AG08396 (cell line): ENCODE measurements around the gene FOXL3.
"Not testable (repeated sequence)": the region's sequence is repeated elsewhere in the genome, so short reads cannot be mapped to it uniquely, and the experiment has no call there.

Source experiments
- DNase-seq: peaks from one replicate; pipeline ENCODE4 v3.0.0; 2012; ENCODE audit warnings: low spot score, mixed read lengths

FOXL3 gene

DNA sequence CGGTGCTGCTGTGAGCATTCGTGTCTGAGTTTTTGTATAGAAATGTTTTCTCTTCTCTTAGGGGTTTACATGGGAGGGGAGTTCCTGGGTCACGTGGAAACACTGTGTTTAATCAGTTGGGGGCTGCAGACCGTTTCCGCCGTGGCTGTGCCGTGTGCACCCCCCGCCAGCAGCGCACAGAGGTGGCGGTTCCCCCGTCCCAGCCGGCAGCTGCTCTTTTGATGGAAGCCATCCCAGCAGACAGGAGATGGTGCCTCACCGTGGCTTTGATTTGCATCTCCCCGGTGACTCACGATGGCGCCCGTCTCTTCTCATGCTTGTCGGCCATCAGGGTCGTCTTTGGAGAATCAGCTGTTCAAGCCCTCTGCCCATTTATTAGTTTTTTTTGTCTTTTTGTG lies 34.9 kb upstream of the FOXL3 start:
- DNase-seq = no peak

- no peak for DNase-seq
Measured at GRCh38 chr7:255721-256361, 34.1 kb upstream of the FOXL3 start.

GRCh38 chr7:256461-256940 lies 33.5 kb upstream of the FOXL3 start:
- DNase-seq = no peak

- DNase-seq = no peak
Measured at GRCh38 chr7:256981-257646, 32.9 kb upstream of the FOXL3 start.

DNA sequence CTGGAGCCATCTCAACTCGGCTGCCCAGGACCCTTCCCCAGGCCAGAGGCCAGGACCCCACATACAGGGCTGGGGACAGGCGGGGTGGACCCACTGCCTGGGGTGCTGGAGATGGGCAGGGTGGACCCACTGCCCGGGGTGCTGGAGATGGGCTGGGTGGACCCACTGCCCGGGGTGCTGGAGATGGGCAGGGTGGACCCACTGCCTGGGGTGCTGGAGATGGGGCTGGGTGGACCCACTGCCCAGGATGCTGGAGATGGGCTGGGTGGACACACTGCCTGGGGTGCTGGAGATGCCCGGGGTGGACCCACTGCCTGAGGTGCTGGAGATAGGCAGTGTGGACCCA lies 32.4 kb upstream of the FOXL3 start:
- DNase-seq = no peak

DNA sequence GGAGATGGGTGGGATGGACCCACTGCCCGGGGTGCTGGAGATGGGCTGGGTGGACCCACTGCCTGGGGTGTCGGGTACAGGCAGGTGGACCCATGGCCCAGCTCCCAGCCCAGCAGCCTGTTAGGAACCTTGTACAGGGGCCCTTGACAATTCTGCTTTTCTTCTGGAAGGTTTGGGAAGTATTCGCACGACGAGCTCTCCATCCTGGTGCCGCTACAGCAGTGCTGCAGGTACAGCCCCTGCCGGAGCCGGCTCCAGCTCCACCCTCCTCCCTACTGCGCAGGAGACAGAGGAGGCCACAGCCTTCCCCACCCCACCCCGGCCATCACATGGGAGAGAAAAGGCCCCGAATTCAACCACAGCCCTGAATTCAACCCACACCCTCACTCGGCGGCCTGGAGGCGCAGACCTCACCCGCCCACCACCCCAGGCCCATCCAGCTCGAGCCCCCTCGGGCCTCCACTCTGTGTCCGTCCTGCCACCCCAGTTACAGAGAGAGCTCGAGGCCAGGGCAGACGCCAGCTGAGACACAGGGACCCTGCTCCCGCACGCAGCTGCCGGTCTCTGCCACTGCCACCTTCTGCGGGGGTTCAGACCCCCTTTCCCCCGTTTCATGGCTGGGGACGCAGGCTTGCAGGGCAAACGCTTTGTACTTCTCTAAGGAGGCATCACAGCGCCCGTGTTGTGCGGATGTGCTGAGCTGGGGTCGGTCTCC lies 31.3 kb upstream of the FOXL3 start:
- no peak for DNase-seq

DNA sequence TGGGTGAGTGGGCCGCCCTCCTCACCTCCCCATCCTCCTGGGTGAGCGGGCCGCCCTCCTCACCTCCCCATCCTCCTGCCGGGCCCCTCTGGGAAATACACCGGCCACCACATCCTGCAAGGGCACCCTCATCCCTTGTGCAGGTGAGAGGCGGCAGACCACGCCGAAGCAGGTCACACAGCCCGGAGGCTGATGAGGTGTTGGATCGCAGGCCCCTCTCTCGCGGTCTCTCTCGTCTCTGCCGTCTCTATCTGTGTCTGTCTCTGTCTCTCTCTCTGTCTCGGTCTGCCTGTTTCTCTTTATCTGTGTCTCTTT lies 30.8 kb upstream of the FOXL3 start:
- DNase-seq = no peak

DNA sequence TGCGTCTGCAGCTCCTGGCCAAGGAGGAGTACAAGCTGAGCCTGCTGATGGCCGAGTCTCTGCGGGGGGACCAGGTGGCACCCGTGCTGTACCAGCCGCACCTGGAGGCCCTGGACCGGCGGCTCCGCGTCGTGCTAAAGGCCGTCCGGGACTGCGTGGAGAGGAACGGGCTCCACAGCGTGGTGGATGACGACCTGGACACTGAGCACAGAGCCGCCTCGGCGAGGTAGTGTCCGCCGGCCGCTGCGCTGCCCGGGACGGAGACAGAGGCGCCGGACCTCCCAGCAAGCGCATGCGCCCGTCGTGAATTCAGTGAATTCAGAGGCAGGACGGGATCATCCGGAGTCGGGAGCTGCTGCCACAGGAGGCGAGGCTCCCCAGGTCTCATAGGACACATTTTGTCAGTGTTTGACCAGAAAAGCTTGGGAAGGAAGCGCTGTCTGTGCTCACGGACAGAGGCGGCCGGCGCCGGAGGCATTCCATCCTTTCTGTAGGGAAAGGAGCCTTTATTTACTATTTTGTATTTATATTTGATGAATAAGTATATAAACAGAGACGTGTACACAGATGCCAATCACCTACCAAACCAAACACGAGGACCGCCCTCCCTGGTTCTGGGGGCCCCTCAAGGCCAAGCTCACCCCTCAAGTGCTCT lies 30.1 kb upstream of the FOXL3 start:
- no peak for DNase-seq

- no peak for DNase-seq
Measured at GRCh38 chr7:260441-261281, 29.3 kb upstream of the FOXL3 start.

GRCh38 chr7:261341-262250 lies 28.4 kb upstream of the FOXL3 start:
- DNase-seq = no peak

GRCh38 chr7:262251-262572 lies 27.8 kb upstream of the FOXL3 start:
- no peak for DNase-seq

- DNase-seq = not testable (repeated sequence)
Measured at GRCh38 chr7:262631-263311, 27.2 kb upstream of the FOXL3 start.

GRCh38 chr7:263483-264351 lies 26.3 kb upstream of the FOXL3 start:
- DNase-seq = not testable (repeated sequence)

DNA sequence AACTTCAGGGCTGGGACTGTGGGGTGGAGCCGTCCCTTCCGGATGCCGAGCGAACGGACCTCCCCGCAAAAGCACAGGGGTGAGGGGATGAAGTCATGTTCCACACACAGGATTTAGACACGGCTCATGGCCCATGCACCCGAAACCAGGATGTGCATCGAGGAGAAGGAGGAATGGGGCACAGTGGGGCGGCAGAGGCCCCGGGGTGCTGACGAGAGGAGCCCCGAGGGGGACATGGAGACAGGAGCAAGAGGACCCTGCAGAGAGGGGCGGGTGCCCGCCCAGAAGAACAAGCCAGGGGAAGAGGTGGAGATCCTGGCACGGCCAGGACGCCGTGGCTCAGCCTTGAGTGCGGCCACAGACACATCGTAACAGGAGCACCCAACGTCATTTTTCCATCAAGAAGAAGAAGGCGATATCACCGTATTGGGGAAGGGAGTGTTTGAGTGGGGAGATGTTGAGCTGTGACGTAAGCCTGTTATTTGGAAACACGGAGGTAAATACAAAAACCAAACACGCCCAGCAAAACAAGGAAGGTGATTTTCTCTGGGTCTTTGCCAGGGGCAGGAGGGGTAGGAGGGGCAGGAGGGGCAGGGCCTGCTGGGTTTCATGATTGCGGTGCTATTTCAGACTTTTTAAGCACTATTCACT lies 25.3 kb upstream of the FOXL3 start:
- no peak for DNase-seq

DNA sequence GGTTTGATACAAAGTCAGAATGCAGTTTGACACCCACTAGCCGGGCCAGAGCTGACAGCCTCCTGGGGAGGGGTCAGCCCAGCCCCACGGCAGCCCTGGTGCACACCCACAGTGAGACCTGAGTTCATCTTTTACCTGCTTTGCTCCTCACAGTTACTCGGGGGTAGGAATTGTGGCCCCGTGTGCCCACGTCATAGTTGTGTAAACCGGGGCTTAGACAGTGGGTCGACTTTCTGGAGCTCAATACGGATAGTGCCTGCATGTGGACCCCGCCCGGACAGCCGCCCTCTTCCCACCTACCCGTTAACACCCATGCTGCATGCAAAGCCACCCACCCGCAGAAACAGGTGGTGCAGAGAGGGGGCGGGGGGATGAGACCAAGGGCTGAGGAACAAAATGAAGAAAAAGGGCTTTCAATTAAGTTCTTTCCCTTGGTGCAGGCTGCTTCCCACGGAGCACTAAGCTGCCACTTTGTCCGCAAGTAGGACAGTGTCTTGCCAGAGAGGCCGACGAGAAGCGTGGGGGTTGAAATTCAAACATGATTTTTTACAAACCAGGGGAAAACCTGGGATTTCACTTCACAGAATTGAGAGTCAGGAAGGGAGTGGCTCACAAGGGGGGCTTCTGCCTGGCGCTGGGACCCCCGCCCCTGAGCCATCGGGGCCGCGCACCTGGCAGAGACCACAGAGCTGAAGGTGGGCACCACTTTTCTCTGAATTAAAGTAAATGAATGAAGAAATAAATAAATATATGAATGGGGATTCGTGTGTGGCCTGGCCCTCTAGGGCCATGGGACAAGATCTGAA lies 24.6 kb upstream of the FOXL3 start:
- no peak for DNase-seq

GRCh38 chr7:265998-266850 lies 23.7 kb upstream of the FOXL3 start:
- DNase-seq = no peak
